ENCODE measurements around the gene MAPK10.
"Not testable (repeated sequence)": the region's sequence is repeated elsewhere in the genome, so short reads cannot be mapped to it uniquely, and the experiment has no call there.

MAPK10 gene

GRCh38 chr4:86055898-86056297 is 304.0 kb downstream of the MAPK10 start:
- Mint-ChIP-seq H3K27ac (no peak overlapping the region), H3K36me3 (ENCODE audit: low read depth) (no peaks in the 10 kb centered on the region), H3K4me1 (ENCODE audit: low read depth) (no peaks in the 10 kb centered on the region), H3K27me3 (ENCODE audit: low read depth) (no peaks in the 10 kb centered on the region), H3K4me3 (no peak overlapping the region), H3K9me3 (no peaks in the 10 kb centered on the region)

- Mint-ChIP-seq H3K27me3 (ENCODE audit: low read depth) (no peaks in the 10 kb centered on the region), H3K4me1 (ENCODE audit: low read depth) (no peaks in the 10 kb centered on the region), H3K9me3 (no peaks in the 10 kb centered on the region), H3K4me3 (no peak overlapping the region), H3K36me3 (ENCODE audit: low read depth) (no peaks in the 10 kb centered on the region), H3K27ac (no peak overlapping the region)
Observed at GRCh38 chr4:86054286-86055032, 305.4 kb downstream of the MAPK10 start.

- no peaks in the 10 kb centered on the region for H3K9me3 Mint-ChIP-seq
- H3K4me3 Mint-ChIP-seq: no peak overlapping the region
- H3K36me3 Mint-ChIP-seq (ENCODE audit: low read depth): no peaks in the 10 kb centered on the region
- peaks cover 3% of the 10 kb centered on the region for H3K27me3 Mint-ChIP-seq (ENCODE audit: low read depth)
- H3K4me1 Mint-ChIP-seq (ENCODE audit: low read depth): no peaks in the 10 kb centered on the region
- H3K27ac Mint-ChIP-seq: no peak overlapping the region
Observed at GRCh38 chr4:86050496-86050895, 309.4 kb downstream of the MAPK10 start.

- no peak overlapping the region for H3K4me3 Mint-ChIP-seq
- H3K27me3 Mint-ChIP-seq (ENCODE audit: low read depth): peaks cover 5% of the 10 kb centered on the region
- H3K4me1 Mint-ChIP-seq (ENCODE audit: low read depth): no peaks in the 10 kb centered on the region
Observed at GRCh38 chr4:86048426-86048825, 311.4 kb downstream of the MAPK10 start.

GRCh38 chr4:86044593-86044985 is 315.3 kb downstream of the MAPK10 start:
- no peaks in the 10 kb centered on the region for H3K36me3 Mint-ChIP-seq (ENCODE audit: low read depth)
- H3K27ac Mint-ChIP-seq: no peak overlapping the region
- H3K9me3 Mint-ChIP-seq: no peaks in the 10 kb centered on the region
- peaks cover 9% of the 10 kb centered on the region for H3K27me3 Mint-ChIP-seq (ENCODE audit: low read depth)
- H3K4me3 Mint-ChIP-seq: no peak overlapping the region
- no peaks in the 10 kb centered on the region for H3K4me1 Mint-ChIP-seq (ENCODE audit: low read depth)

More at GRCh38 chr4:86048426-86048825, 311.4 kb downstream of the MAPK10 start:
- Mint-ChIP-seq H3K9me3 (no peaks in the 10 kb centered on the region), H3K36me3 (ENCODE audit: low read depth) (no peaks in the 10 kb centered on the region), H3K27ac (no peak overlapping the region)

- no peak overlapping the region for H3K27ac Mint-ChIP-seq
- no peaks in the 10 kb centered on the region for H3K9me3 Mint-ChIP-seq
- peaks cover 9% of the 10 kb centered on the region for H3K27me3 Mint-ChIP-seq (ENCODE audit: low read depth)
- H3K4me1 Mint-ChIP-seq (ENCODE audit: low read depth): no peaks in the 10 kb centered on the region
- no peaks in the 10 kb centered on the region for H3K36me3 Mint-ChIP-seq (ENCODE audit: low read depth)
- no peak overlapping the region for H3K4me3 Mint-ChIP-seq
Observed at GRCh38 chr4:86043755-86044592, 315.9 kb downstream of the MAPK10 start.

- Mint-ChIP-seq H3K4me3 (no peak overlapping the region), H3K4me1 (ENCODE audit: low read depth) (no peaks in the 10 kb centered on the region), H3K27ac (no peak overlapping the region), H3K27me3 (ENCODE audit: low read depth) (peaks cover 1% of the 10 kb centered on the region), H3K36me3 (ENCODE audit: low read depth) (no peaks in the 10 kb centered on the region), H3K9me3 (no peaks in the 10 kb centered on the region)
Observed at GRCh38 chr4:86038037-86038436, 321.8 kb downstream of the MAPK10 start.

GRCh38 chr4:86036736-86037135 is 323.1 kb downstream of the MAPK10 start:
- Mint-ChIP-seq H3K9me3 (no peaks in the 10 kb centered on the region), H3K27me3 (ENCODE audit: low read depth) (no peaks in the 10 kb centered on the region)

GRCh38 chr4:86035688-86036087 is 324.2 kb downstream of the MAPK10 start:
- no peaks in the 10 kb centered on the region for H3K4me1 Mint-ChIP-seq (ENCODE audit: low read depth)
- no peaks in the 10 kb centered on the region for H3K36me3 Mint-ChIP-seq (ENCODE audit: low read depth)

More at GRCh38 chr4:86036736-86037135, 323.1 kb downstream of the MAPK10 start:
- H3K4me3 Mint-ChIP-seq: no peak overlapping the region
- H3K4me1 Mint-ChIP-seq (ENCODE audit: low read depth): no peaks in the 10 kb centered on the region
- no peaks in the 10 kb centered on the region for H3K36me3 Mint-ChIP-seq (ENCODE audit: low read depth)
- no peak overlapping the region for H3K27ac Mint-ChIP-seq

GRCh38 chr4:86034616-86035015 is 325.2 kb downstream of the MAPK10 start:
- Mint-ChIP-seq H3K4me1 (ENCODE audit: low read depth) (no peaks in the 10 kb centered on the region), H3K27me3 (ENCODE audit: low read depth) (no peaks in the 10 kb centered on the region), H3K36me3 (ENCODE audit: low read depth) (no peaks in the 10 kb centered on the region), H3K9me3 (no peaks in the 10 kb centered on the region), H3K4me3 (no peak overlapping the region), H3K27ac (no peak overlapping the region)

More at GRCh38 chr4:86035688-86036087, 324.2 kb downstream of the MAPK10 start:
- Mint-ChIP-seq H3K27ac (no peak overlapping the region), H3K9me3 (no peaks in the 10 kb centered on the region), H3K4me3 (no peak overlapping the region), H3K27me3 (ENCODE audit: low read depth) (no peaks in the 10 kb centered on the region)

GRCh38 chr4:86033171-86033570 is 326.7 kb downstream of the MAPK10 start:
- no peaks in the 10 kb centered on the region for H3K4me1 Mint-ChIP-seq (ENCODE audit: low read depth)
- H3K27me3 Mint-ChIP-seq (ENCODE audit: low read depth): no peaks in the 10 kb centered on the region
- no peak overlapping the region for H3K27ac Mint-ChIP-seq
- no peak overlapping the region for H3K4me3 Mint-ChIP-seq
- H3K9me3 Mint-ChIP-seq: no peaks in the 10 kb centered on the region
- H3K36me3 Mint-ChIP-seq (ENCODE audit: low read depth): no peaks in the 10 kb centered on the region

GRCh38 chr4:86032476-86033022 is 327.3 kb downstream of the MAPK10 start:
- Mint-ChIP-seq H3K9me3 (no peaks in the 10 kb centered on the region), H3K27me3 (ENCODE audit: low read depth) (no peaks in the 10 kb centered on the region), H3K36me3 (ENCODE audit: low read depth) (no peaks in the 10 kb centered on the region), H3K27ac (no peak overlapping the region), H3K4me3 (no peak overlapping the region), H3K4me1 (ENCODE audit: low read depth) (no peaks in the 10 kb centered on the region)

GRCh38 chr4:86031927-86032326 is 327.9 kb downstream of the MAPK10 start:
- H3K27ac Mint-ChIP-seq: no peak overlapping the region
- H3K36me3 Mint-ChIP-seq (ENCODE audit: low read depth): no peaks in the 10 kb centered on the region
- no peak overlapping the region for H3K4me3 Mint-ChIP-seq
- H3K9me3 Mint-ChIP-seq: no peaks in the 10 kb centered on the region
- no peaks in the 10 kb centered on the region for H3K27me3 Mint-ChIP-seq (ENCODE audit: low read depth)
- H3K4me1 Mint-ChIP-seq (ENCODE audit: low read depth): no peaks in the 10 kb centered on the region

- Mint-ChIP-seq H3K36me3 (ENCODE audit: low read depth) (no peaks in the 10 kb centered on the region), H3K4me1 (ENCODE audit: low read depth) (no peaks in the 10 kb centered on the region), H3K9me3 (no peaks in the 10 kb centered on the region)
Observed at GRCh38 chr4:86026720-86027119, 333.1 kb downstream of the MAPK10 start.

GRCh38 chr4:86021671-86022070 is 338.2 kb downstream of the MAPK10 start:
- not testable (repeated sequence) for H3K27me3 Mint-ChIP-seq (ENCODE audit: low read depth); H3K27ac Mint-ChIP-seq; H3K4me3 Mint-ChIP-seq; H3K9me3 Mint-ChIP-seq; H3K4me1 Mint-ChIP-seq (ENCODE audit: low read depth); H3K36me3 Mint-ChIP-seq (ENCODE audit: low read depth)

More at GRCh38 chr4:86026720-86027119, 333.1 kb downstream of the MAPK10 start:
- no peak overlapping the region for H3K4me3 Mint-ChIP-seq
- H3K27ac Mint-ChIP-seq: no peak overlapping the region
- H3K27me3 Mint-ChIP-seq (ENCODE audit: low read depth): no peaks in the 10 kb centered on the region

All from T-helper 1 cell treated with Interleukin-12 subunit alpha and Interleukin-12 subunit beta and Interleukin-4 antibody, amounts not matched to agents 30 μg/mL and 1 μg/mL, for 36 hours (primary cell).